Measurements from ENCODE around the gene FGL2.
"Not testable (repeated sequence)": the region's sequence is repeated elsewhere in the genome, so short reads cannot be mapped to it uniquely, and the experiment has no call there.

FGL2 gene

GRCh38 chr7:77155601-77156377 lies 43.8 kb downstream of the FGL2 start:
- not testable (repeated sequence) for DNase-seq (ENCODE audit: low spot score)

GRCh38 chr7:77154917-77155464 lies 44.6 kb downstream of the FGL2 start:
- DNase-seq (ENCODE audit: low spot score): not testable (repeated sequence)

- DNase-seq (ENCODE audit: low spot score): not testable (repeated sequence)
Observed at GRCh38 chr7:77152232-77152631, 47.4 kb downstream of the FGL2 start.

Measured in ecto neural progenitor cell (in vitro differentiated cells).